Stimulated activated CD8-positive, alpha-beta memory T cell treated with anti-CD3 and anti-CD28 coated beads, Interleukin-15, amount 100 ng/mL, for 48 hours (primary cell): Measurements from ENCODE around the gene OSBPL5.

Source experiments
- DNase-seq, 2 donors: peaks; one replicate each; pipeline ENCODE4 v3.0.0-alpha.2; 2020; ENCODE audit warnings: low read depth in 2 of 2

OSBPL5 gene

GRCh38 chr11:3134218-3134621 is 30.9 kb downstream of the OSBPL5 start:
- DNase-seq: no peak

DNA sequence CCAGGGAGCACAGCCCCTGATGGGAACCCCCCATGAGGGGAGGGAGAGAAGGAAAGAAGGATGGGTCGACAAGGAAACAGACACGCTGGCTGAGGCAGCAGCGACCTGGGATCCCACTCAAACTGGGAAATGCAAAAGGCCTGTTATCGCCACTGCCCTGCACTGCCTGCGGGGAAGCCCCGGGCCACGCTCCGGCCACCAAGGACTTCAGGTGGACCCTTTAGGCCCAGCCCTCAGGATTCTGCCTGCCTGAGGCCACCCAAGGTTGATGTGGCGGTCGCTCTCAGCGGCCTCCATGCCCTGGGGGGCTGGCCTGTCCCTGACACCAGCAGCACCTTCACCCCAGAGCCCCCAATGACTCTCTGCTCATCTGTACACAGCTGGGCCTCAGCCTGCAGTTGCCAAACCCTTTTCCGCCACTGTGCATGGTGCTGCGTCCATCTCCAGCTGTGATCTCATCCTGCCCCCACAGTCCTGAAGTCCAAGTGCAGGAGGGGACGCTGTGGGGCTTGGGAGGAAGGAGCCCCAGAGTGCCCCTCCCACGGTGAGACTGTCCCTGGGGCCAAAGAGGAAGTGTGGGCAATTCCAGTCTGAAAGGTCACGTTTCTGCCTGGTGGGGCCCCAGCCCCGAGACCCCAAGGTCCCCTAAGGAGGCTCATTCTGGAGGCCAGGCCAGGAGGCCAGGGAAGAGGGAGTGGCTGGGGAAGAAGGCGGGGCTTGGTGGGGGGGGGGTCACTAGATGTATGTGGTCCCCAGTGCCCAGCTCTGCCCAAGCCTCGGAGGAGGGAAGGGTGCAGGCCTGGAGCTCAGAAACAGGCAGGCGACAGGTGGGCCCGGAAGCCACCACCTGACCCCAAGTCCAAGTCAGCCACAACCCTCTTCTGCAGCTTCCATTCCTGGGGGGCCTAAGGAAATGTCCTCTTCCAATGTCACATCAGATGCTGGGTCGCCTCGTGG is 31.6 kb downstream of the OSBPL5 start:
- no peak for DNase-seq

DNA sequence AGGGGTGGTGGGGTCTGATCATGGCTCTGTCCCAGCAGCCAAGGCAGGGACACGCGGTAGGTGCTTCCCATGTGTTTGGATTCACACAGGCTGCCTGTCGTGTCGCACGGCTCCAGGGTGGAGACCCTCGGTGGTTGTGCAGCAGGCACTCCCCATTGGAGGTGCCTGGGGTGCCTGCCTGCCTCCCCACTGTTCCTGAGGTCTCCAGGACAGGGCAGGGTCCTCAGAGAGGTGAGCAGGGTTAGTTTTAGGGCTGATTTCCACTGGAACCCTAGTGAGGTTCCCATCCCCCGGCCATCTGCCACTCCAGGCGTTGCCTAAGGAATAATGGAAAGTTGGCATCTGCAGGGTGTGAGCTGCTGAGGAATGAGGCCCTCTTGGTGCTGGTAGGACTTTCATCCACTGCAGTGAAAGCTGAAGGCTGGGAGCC is 32.3 kb downstream of the OSBPL5 start:
- DNase-seq: no peak

GRCh38 chr11:3132271-3132781 is 32.8 kb downstream of the OSBPL5 start:
- DNase-seq: no peak

DNA sequence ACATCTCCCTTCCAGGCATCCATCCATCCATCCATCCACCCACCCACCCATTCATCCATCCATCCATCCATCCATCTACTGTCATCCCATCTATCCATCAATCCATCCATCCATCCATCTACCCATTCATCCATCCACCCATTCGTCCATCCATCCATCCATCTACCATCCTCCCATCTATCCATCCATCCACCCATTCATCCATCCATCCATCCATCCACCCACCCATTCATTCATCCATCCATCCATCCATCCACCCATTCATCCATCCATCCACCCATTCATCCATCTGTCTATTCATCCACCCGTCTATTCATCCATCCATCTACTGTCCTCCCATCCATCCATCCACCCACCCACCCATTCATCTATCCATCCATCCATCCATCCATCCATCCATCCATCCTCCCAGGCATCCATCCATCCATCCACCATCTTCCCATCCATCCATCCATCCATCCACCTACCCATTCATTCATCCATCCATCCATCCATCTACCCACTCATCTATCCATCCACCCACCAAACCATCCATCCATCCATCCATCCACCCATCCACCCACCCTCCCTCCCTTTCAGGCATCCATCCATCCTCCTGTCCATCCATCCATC is 33.7 kb downstream of the OSBPL5 start:
- no peak for DNase-seq

DNA sequence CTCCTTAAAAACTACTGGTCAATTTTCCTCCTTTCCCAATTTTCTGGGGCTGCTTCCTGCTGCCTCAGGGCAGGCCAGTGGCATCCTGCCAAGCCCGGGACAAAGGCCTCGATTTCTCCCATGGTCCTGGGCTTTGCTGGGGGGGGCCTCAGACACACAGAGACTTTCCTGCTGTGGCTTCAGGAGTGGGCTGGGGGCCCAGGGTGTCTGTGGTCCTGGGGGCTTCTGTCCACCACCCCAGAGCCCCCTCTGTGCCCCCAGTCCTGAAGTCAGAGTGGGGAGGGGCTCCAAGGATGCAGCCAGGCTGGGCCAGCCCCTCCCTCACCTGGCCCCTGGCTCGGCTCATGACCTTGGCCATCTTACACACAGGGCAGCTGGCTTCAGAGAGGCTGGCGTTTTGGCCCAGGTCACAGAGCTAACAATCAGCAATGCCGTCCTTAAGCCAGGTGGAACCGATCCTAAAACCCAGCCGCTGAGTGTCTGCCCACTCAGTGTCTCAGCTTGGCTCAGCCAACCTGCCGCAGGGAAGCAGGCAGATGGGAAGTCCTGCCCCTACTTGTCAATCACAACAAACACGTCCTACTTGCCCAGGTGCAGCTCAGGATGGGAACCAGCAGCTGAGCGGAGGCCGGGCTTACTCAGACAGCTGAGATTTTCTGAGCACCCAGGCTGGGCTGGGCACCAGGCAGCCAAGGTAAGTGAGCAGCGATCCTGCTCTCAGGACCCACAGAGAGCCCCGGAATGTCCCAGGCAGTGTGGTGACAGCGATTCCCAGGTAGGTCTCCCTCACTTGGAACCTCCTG is 34.6 kb downstream of the OSBPL5 start:
- DNase-seq: no peak

- DNase-seq: no peak
Measured at GRCh38 chr11:3129591-3130268, 35.4 kb downstream of the OSBPL5 start.

DNA sequence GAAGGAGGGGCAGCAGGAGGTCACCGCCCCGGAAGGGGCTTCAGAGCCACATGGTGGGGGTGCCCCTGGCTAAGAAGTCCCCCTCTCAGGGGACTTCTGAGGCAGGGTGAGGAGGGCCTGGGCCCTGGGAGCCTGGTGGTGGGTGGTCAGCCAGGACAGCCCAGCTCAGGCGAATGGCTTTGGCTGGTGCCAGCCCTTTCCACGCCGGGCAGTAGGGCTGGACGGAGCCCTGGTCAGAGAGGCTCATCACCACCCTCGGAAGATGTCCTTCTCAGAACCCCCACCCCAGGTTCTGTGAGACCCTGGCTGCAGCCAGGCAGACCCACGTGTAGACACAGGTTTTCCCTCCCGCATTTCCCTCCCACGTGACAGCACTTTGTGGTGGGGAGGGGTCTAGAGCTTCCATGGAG is 35.9 kb downstream of the OSBPL5 start:
- no peak for DNase-seq

DNA sequence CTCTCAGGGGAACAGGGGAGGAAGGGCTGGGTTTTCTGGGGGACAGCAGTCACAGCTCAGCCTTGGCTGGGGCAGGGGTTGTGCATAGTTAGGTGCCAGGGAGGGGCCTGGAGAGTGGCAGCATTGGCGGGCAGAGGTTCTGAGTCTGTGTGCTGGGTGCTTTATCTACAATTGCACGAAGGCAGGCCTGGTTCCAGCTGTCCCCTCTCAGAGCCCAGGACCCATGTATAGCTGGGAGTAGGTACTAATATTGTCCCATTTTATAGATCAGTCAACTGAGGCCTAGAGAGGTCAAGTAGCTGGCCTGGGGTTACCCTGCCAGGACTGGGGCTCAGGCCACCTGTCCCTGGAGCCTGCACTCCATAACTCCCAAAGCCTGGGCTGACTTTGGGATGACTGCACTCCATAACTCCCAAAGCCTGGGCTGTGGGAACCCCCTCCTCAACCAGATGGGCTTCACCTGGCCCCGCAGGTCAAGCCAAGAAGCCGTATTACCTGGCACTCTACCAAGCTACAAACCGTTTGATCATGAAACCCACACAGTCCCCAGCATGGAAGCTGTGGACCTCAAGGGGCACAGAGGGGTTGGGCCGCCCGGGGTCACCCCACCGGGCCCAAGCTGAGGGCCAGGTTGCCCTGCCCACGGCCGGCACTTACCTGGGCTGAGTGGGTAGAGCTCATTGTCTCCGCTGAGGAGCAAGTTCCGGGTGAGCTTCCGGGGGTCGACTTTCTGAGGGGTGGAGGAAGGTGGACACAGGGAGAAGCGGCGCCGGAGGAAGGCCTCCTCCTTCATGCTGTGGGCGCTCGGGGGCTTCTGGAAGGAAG is 36.5 kb downstream of the OSBPL5 start:
- no peak for DNase-seq

GRCh38 chr11:3127706-3128355 is 37.3 kb downstream of the OSBPL5 start:
- DNase-seq: no peak

GRCh38 chr11:3126901-3127691 is 38.0 kb downstream of the OSBPL5 start:
- DNase-seq: no peak

DNA sequence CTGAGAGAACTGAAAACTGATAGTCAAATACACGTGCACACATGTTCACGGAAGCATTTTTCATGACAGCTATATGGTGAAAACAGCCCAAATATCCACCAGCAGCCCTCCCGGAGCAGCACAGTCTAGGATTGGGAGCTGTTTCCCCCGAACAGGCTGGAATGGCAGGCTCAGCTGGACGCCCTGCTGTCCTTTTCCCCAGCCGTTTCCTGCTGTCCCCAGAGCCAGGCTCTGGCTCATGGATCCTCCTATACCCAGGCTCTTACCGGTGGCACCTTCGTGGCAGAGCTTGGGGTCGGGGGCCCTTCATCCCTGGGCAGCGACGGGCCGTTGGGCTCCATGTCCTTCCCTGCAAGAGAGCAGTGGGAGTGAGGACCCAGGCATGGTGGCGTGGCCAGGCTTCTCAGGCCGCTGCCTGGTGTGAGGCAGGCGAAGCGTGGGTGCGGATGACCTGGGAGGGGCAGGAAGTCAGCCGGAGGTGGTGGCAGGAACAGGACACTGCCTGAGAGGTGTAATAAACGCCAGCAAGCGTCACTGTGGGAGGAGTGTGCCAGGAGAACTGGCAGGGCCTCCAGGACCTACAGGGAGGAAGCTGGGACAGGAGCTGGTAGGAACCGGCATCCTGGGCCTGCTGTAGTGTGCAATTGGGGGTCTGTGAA is 38.8 kb downstream of the OSBPL5 start:
- no peak for DNase-seq

DNA sequence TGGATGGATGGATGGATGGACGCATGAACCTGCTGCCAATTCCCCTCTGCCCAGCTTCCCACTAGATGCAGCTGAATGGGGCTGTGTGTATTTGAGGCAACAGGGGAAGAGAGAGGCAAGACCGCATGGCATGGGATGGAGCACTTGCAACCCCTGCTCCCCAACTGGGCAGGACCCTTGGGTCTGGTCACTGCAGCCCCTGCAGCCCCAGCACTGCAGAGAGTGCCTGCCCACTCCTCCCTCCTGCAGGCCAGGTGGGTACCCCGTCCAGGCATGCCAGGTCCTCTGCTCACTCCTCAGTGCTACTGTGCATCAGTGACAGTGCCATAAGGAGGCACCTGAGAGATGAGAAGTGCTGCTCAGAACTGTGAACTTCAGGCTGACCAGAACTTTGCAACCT is 40.3 kb downstream of the OSBPL5 start:
- DNase-seq: no peak

GRCh38 chr11:3123761-3124733 is 41.1 kb downstream of the OSBPL5 start:
- DNase-seq: no peak

DNA sequence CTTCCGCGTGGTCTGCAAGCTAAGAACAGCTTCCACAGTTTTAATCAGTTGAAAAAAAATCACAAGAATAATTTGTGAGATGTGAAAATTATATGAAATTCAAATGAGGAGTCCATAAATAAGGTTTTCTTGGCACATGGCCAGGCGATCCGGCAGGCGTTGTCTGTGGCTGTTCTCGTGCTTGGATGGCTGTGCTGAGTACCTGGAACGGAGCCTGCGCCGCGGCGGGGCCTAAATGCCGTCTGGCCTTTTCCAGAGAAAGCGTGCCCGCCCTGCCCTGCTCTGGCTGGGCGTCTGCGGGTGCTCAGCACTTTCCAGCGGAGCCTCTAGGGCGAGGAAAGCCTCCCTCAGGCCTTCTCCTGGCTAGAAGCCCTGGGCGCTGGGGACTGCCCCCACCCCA is 41.8 kb downstream of the OSBPL5 start:
- no peak for DNase-seq

- DNase-seq: no peak
Measured at GRCh38 chr11:3122775-3123201, 42.3 kb downstream of the OSBPL5 start.
